ENCODE data around the gene SNED1. TPM values are rescaled to one million over a fixed set of nuclear protein-coding genes. Genes with fewer than 3 reads are reported as not detected.

SNED1 gene
- total and polyA plus RNA-seq, 8 donors = 2.0 to 106 (median 16.0) TPM

DNA sequence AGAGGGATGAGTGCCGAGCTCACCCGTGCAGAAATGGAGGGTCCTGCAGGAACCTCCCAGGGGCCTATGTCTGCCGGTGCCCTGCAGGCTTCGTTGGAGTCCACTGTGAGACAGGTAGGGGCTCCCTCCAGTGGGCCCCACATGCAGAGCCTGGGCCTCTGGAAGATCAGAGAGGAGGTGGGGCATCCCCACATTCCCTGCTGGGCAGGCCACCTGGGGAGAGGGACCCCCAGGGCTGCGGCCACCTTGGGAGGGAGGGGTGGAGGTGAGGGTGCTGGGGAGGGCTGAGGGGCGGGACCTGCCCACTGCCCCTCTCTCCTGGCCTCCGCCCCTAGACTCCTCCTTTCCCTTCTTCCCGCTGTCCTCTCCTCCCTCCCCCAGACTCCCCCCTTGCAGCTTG is 65.2 kb downstream of the SNED1 start:
- Histone ChIP-seq H3K9me3 (no peaks in the 10 kb centered on the region), H3K4me1 (peaks cover 0 to 17% (median 14%) of the 10 kb centered on the region in 4 donors), H3K4me3 (peak overlapping the region in 3 of 4 donors; percentile 24 to 34 (median 25)), H3K27ac (no peak overlapping the region), H3K36me3 (peaks cover 0 to 38% (median 27%) of the 10 kb centered on the region in 4 donors), H3K27me3 (peaks cover 0 to 26% (median 0%) of the 10 kb centered on the region in 3 donors)
- peak in 1 of 2 donors; percentile 43 for DNase-seq
- WGBS, 5 donors = 21 to 43% (median 40%) methylated on average over 4 to 8 of the region's 8 CpGs
- intact Hi-C loops (cut with DNase I; ENCODE audit: low total_unique reads) = no loop called here
- TF ChIP-seq POLR2A (IDR thresholded peaks at IDR 0.05) = no peak
- TF ChIP-seq POLR2AphosphoS5 (IDR thresholded peaks at IDR 0.05) = no peak
- no peak for TF ChIP-seq CTCF (IDR thresholded peaks at IDR 0.05)
- TF ChIP-seq EP300 (IDR thresholded peaks at IDR 0.05) = no peak

GRCh38 chr2:241064008-241064801 is 65.8 kb downstream of the SNED1 start:
- Histone ChIP-seq H3K9me3 (no peaks in the 10 kb centered on the region), H3K4me1 (peaks cover 0 to 17% (median 14%) of the 10 kb centered on the region in 4 donors), H3K4me3 (peak overlapping the region in 3 of 4 donors; percentile 24 to 34 (median 25)), H3K27me3 (peaks cover 0 to 26% (median 0%) of the 10 kb centered on the region in 3 donors), H3K27ac (no peak overlapping the region), H3K36me3 (peaks cover 0 to 45% (median 33%) of the 10 kb centered on the region in 4 donors)
- 26 to 48% (median 38%) methylated on average over 18 to 32 of the region's 32 CpGs for WGBS, 5 donors
- TF ChIP-seq CTCF (IDR thresholded peaks at IDR 0.05) = no peak
- no peak for TF ChIP-seq POLR2A (IDR thresholded peaks at IDR 0.05)
- no peak for TF ChIP-seq POLR2AphosphoS5 (IDR thresholded peaks at IDR 0.05)
- TF ChIP-seq EP300 (IDR thresholded peaks at IDR 0.05) = no peak
- intact Hi-C loops (cut with DNase I; ENCODE audit: low total_unique reads) = no loop called here
- DNase-seq = peak; percentile 68 to 74

GRCh38 chr2:241064802-241065354 is 66.5 kb downstream of the SNED1 start:
- no peak overlapping the region for H3K4me3 ChIP-seq
- peaks cover 0 to 26% (median 0%) of the 10 kb centered on the region in 3 donors for H3K27me3 ChIP-seq
- no peak overlapping the region for H3K27ac ChIP-seq
- peaks cover 0 to 51% (median 40%) of the 10 kb centered on the region in 4 donors for H3K36me3 ChIP-seq
- DNase-seq = no peak
- TF ChIP-seq POLR2A (IDR thresholded peaks at IDR 0.05) (no peak), POLR2AphosphoS5 (IDR thresholded peaks at IDR 0.05) (no peak), CTCF (IDR thresholded peaks at IDR 0.05) (no peak), EP300 (IDR thresholded peaks at IDR 0.05) (no peak)
- intact Hi-C loops (cut with DNase I; ENCODE audit: low total_unique reads) = no loop called here
- WGBS, 5 donors = 84 to 92% (median 91%) methylated on average over 10 to 23 of the region's 23 CpGs
- no peaks in the 10 kb centered on the region for H3K9me3 ChIP-seq
- peaks cover 0 to 17% (median 14%) of the 10 kb centered on the region in 4 donors for H3K4me1 ChIP-seq

DNA sequence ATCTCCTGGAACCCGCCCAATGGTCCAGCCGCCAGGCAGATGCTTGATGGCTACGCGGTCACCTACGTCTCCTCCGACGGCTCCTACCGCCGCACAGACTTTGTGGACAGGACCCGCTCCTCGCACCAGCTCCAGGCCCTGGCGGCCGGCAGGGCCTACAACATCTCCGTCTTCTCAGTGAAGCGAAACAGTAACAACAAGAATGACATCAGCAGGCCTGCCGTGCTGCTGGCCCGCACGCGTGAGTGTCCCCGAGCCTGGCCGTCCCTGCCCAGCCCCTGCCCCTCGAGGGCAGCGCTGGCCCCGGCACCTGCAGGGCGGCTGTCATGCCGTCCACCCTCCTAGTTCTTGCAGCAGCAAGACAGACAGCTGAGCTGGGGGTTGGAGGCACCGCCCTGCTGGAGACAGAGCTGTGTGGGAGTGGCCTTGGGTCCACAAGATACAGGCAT is 67.0 kb downstream of the SNED1 start:
- Histone ChIP-seq H3K4me1 (peaks cover 0 to 17% (median 14%) of the 10 kb centered on the region in 4 donors), H3K9me3 (no peaks in the 10 kb centered on the region), H3K4me3 (no peak overlapping the region), H3K27me3 (peaks cover 0 to 26% (median 0%) of the 10 kb centered on the region in 3 donors), H3K27ac (no peak overlapping the region), H3K36me3 (peaks cover 0 to 56% (median 45%) of the 10 kb centered on the region in 4 donors)
- no peak for DNase-seq
- intact Hi-C loops (cut with DNase I; ENCODE audit: low total_unique reads) = no loop called here
- TF ChIP-seq CTCF (IDR thresholded peaks at IDR 0.05) (no peak), EP300 (IDR thresholded peaks at IDR 0.05) (no peak), POLR2A (IDR thresholded peaks at IDR 0.05) (no peak), POLR2AphosphoS5 (IDR thresholded peaks at IDR 0.05) (no peak)
- WGBS, 5 donors = 80 to 90% (median 87%) methylated on average over 1 to 27 of the region's 27 CpGs
